RPMI8226 (cell line): ENCODE measurements around the gene RASIP1.
"Not testable (repeated sequence)": the region's sequence is repeated elsewhere in the genome, so short reads cannot be mapped to it uniquely, and the experiment has no call there.

Source experiments
- DNase-seq: peaks from one replicate; pipeline ENCODE4 v3.0.0-alpha.2; 2015

The RASIP1 gene

DNA sequence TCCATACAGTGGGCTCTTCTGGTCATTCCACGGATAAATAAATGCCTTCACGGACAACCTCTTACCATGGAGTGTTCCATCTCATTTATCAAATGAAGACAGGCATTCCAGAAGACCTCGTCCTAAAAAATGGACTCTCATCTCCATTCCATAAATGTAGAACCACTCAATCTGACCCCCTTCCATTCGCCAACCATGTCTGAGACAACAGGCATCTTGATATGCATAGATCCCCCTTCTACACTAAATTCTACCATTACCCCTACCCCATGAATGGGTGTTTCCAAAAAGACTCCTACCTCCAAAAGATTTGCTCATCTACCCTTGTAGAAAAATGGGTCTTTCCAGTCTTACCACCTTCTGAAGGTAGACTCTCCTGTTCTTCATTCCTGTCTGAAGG, 9.0 kb downstream of the RASIP1 start:
- no peak for DNase-seq

DNA sequence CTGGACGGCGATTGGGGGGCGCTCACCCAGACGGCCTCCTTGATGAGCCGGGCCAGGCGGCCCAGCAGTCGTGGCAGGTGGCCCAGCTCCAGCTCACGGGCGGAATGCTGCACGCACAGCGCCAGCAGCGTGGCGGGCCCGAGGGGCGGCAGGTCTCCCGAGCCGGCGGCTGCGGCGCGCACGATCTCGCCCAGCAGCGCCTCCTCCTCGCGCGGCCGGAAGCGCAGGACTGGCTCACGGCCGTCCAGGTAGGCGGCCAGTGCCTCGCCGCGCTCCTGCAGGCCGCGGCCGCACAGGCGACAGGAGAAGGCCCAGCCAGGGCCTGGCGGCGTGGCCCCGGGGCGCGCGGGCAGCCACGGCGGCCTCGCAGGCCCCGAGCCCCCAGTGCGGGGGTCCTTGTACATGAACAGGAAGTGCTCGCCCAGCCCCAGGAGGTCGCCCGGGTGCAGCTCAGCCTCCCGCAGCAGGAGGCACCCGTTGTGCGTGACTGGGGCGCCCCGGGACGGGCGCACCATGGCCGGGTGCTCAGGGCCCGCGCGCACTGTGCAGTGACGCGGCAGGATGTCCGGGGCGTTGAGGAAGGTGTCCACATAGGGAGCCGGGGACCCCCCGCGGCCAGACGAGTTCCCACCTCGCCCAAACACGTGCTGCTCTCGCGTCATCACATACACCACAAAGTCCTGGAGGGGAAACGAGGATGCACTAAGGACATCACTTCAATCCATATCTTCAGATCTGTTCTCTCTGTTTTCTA, 11.3 kb downstream of the RASIP1 start:
- DNase-seq: no peak

DNA sequence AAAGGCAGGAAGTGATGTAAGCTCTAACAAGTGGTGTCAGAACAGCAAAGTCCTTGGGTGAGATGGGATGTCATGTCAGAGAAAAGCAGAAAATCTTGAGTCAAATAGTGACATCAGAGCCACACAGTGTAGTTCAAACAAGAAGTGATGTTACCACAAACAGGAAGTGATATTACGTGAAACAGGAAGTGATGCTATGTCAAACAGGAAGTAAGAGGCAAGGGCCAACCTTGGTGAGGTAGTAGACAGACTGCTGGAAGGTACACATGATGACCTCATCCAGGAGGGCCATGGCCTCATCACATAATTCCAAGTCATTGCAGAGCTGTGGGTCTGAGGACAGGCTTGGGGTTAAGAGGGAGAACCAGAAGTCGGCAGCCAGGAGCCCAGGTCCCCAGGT, 13.9 kb downstream of the RASIP1 start:
- DNase-seq: no peak

DNA sequence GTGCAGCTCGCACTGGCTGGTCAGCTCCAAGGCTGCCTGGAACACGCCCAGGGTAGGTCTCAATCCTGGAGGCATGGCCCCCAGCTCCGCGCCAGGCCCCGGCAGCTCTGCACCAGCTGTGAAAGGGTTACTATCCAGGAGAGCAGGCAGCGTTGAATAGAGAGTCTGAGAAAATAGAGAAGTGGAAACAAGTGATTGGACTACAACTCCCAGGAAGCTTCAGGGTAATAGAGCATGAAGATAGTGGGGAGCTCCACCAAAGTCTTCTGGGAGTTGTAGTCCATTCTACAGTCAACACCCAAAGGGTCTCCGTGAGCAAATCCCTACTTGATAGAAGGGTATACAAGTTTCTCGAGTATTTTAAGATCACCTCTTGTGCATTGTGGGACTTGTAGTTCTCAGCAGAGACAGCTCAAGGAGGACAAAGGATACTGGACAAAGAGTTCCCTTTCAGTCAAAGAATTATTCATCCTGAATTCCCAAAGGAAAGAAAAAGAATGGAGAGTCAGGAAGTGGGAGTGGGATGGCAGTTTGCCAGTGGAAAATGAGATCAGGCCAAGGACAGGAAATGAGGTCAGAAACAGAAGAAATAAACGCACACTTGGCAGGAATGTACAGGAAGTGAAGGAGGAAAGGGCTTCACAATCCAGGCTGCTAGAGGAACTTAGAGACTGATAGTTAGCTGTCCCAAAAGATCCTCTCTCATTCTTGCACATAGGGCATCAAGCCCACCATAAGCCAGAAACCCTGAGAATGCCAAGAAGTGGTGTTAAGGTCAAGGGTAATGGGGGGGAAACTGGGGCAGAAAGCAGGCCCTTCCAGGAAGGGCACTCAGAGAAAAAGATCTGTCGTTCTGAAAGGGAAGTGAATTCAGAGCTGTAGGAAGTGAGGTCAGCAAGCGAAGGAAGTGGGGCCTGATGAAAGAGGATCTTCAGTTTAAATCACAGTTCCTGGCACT, 15.3 kb downstream of the RASIP1 start:
- DNase-seq: peak; percentile 67

DNA sequence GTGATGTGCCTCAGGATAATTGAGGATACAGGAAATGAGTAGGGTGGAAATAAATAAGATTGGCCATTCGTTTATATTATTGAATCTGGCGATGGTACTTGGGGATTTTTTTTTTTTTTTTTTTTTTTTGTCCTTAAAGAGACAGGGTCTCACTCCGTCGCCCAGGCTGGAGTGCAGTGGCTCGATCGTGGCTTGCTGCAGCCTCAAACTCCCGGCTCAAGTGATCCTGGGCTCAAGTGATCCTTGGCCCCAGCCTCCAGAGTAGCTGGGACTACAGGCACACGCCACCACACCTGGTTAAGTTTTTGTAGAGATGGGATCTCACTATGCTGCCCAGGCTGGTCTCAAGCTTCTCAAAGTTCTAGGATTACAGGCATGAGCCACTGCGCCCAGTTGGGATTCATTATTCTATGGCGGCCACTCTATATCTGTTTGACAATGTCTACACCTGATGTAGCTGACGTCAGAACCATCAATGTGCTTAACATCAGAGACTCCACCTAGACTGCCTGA, 18.2 kb downstream of the RASIP1 start:
- no peak for DNase-seq

DNA sequence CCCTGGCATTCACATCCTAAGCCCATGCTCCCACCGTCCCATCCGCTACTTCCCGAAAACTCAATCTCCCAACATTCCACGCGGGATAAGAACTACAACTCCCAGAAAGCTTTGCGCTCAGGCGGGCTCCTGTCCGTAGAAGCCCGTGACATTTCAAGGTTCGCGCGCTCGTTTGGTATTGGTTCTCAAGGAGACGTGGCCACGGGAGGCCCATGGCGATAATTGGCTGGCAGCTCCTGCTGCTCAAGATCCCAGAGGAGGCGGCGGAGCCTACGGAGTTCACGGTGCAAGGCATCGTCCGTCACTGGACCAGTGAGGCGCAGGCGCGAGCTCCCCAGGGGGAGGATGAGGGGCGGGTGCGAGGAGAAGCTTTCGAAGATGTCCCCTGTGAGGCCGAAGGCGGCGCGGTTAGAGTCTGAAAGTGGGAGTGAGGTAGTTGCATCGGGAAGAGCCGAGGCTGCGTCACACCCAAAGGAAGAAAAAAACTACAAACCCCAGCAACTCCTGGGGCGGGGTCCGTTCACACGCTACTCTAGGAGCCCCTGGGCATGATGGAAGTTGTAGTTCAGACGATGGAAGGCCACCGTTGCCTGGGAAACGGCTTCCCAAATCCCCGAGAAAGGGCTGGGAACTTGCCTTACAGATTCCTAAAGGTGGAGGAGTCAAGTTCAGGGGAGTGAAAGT, 19.7 kb downstream of the RASIP1 start:
- peak; percentile 85 for DNase-seq

DNA sequence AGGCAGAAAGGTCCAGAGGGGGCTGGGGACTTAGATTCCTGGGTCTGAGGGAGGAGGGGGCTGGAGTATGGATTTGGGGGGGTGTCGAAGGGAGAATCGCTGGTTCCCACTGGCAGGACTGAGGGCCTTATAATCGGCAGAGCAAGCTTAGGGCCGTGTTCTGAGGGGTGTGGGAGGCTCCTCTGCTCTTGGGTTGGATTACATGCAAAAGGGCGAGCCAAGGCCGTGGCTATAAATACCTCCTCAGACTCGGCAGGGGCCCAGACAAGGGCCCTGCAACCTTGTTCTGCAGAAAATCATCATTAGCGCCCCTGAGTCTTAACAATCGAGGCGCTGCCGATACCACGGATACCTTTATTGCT, 20.2 kb downstream of the RASIP1 start:
- no peak for DNase-seq

DNA sequence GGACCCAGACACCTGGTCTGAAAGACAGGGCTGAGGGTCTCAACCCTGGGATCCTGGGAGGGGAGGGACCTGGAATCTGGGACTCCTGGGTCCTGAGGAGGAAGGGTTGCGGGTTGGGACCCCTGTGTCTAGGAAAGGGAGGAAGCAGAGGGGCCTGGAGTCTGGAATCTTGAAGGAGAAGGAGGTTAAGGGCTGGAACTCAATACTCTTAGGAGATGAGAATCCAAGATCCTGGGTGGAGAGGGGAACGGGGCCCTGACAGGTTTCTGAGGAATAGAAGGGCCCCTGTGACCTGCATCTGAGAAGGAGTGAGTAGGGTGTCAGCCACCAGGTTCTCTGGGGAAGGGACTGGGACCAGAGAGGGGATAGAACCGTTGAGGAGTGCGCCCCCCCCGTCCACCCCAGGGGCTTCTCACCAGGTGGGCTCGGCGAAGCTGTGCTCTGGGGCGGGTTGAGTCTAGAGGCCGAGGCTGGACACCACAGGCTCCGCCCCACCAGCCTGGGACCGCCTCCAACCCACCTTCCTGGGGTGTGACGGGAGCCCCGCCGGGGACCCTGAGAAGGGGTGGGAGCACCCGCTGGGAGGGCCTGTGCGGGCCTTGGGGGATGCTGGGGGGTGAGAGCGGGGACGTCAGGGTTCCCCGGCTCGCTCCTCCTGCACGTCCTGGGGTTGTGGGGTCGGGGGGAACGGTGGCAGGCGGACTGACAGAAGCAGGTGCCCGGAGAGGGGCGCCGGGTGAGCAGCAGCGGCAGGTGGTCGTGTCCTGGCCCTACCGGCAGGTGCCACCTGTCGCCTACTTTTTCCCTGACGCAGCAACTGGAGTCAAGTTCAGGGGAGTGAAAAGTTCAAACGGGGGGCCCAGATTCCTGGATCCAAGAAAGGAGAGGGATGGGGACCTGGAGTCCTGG, 20.9 kb downstream of the RASIP1 start, which contains the start of gene MAMSTR:
Gene MAMSTR (minus strand): TSS at position 463 of the 909 bp plus-strand sequence. CDS start 694 bp downstream, outside the sequence.
- DNase-seq: no peak

DNA sequence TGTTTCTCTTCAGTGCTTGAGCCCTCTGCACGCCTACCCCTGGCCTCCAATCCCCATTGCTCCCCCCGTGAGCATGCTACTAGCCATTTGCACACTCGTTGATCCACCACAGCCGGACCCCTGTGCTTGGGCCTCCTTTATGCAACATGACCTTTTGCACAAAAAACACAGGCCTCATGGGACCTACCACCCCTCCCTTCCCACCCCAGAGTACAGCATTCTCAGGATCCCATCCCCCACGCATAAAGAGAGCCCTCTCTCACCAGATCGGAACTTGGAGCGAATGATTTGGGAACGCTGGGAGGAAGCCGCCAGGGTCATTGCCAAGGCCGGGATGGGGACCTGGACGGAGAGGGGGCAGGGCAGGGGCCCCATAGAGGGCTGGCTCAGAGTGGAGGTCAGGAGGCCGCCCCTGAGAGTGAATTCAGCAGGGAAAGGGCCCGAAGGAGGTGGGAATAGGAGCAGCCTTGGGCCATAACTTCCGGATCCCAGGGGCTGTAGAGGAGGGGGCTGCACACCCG, 21.6 kb downstream of the RASIP1 start:
- no peak for DNase-seq

DNA sequence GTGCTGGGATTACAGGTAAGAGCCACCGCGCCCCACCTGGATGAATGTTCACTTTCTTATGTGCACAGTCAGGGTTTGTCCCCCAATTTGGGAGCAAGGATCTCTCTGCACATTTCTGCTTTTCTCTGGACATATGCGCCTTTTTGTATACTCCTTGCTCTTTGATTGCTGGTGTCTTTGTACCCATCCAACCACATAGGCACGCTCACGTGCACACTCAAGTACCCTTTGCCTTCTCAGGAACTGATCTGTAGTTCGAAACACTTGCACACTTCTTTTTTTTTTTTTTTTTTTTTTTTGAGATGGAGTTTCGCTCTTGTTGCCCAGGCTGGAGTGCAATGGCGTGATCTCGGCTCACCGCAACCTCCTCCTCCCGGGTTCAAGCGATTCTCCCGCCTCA, 22.3 kb downstream of the RASIP1 start:
- not testable (repeated sequence) for DNase-seq

DNA sequence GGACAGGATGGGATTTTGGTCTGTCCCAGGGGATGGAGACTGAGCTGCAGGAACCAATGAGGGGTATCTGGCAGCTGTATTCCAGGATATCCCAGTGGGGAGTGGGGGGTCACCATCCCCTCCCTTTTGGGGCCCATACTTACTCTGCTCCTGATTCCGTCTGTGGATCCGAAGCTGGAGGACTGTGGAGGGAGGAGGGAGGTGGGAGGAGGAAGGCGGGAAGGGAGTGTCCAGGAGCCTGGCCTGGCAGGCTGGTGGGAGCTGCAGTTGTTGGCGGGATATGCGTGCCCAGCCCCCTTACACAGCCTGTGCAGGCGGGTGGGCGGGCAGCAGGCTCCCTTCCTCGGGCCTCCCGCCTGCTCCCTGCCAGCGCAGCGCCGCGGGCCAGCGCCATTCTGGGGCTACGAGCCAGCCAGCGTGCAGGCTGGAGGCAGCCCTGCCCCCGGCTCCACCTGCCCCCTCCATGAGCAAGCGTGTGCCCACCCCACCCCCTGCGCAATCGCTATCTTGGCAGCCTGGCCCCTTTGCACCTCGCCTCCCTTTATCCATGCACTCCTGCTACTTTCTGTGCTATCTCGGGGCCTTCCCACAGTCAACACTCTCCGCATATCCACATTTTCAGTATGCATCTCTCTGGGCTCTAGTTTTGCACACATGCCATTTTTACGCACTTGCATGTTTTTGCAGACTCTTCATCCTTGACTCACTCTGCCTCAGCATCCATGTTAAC, 23.7 kb downstream of the RASIP1 start:
- DNase-seq: no peak

DNA sequence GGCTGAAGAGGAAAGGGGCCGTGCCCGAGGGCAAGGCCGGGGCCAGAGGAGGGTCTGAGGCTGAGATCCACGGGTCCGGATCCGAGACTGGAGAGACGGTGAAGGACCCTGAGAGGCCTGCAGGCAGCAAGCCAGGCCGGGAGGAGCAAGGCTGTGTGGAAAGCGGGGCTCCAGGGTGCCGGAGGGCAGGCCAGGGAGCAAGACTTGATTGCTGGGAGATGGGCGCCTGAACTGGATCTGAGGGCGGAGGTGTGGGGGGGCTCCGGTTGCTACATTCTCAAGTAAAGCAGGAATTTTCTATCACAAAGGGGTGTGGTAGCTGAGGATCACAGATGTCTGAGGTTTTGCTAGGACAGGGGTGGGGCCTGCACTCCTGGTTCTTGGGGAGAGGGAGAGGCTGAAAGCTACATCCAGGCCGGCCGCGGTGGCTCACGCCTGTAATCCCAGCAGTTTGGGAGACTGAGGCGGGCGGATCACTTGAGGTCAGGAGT, 24.7 kb downstream of the RASIP1 start:
- DNase-seq: no peak

DNA sequence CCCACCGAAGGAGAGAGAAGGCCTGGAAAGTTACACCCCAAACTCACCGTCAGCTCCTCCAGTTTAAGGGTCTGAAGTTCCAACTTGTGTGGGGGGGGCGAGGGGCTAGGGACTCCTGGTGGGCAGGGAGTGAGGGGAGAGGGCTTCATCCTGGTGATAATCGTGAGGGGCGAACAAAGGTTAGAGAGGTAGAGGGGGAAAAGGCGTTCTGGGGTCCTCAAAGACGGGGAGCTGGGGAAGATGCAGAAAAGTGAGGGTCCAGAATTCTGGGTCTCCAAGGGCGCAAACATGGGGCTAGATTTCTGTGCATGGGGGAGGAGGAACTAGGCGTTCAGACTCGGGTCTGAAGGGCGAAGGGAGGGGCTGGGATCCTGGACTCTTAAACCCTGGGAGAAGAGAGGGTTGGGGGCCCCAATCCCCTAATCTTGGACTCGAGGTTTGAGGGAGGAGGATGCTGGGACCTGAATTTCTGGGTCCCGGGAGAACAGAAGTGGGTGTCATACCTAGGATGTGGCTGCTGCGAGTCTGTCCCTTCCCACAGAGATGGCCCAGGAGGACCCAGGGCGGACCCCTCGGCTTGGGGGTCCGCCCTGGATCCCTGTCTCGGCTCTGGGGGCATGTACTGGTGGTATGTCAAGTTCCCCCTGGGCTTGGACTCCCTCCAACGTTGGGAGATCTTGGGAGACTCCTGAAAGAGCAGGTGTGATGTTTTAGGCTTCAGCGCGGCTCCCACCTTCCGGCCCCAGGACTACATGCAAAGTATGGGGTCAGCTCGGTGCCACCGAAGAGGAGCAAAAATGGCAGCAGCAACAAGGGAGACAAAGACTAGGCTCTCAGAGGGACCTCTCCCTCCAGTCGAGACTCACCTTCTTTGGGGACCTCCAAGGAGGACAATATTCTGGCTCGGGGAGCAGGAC, 25.4 kb downstream of the RASIP1 start:
- no peak for DNase-seq

DNA sequence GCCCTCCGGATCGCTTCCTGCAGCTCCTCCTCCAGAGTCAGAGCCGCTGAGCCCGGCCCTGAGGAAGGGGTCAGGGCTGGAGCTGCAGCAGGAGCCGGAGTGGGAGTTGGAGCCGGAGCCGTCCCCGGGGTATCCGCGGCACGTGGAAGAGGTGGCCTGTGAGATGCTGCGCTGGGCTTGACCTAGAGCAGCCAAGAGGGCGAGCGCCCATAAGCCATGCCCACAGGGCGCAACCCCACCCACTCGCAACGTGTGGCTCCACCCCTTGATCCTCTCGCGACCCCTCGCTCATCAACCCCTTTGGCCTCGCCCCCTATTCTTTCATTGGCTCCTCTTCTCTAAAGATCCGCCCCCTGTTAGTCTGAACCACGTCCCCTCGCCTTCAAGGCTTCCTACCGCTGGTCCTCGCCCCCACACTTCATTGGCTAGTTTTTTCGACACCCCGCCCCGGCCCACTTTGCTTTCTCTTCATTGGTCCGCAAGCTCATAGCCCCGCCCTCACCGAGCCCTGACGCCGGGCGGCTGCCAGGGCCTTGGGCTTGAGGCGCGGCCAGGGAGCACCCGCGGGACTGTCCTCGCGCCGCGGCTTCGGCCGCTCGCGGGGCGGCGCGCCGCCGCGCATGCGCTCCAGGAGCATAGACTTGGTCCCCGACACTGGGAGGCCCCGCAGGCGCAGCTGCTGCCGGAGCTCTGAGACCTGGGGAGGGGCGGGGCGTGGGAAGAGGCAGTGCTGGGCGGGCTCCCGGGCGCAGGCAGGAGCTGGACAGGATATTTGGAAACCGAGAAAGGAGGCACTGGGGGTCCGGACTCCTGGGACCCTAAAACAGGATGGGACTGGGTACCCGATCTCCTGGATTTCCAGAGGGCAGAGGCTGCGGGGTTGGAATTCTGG, 26.3 kb downstream of the RASIP1 start:
- DNase-seq: peak; percentile 97

DNA sequence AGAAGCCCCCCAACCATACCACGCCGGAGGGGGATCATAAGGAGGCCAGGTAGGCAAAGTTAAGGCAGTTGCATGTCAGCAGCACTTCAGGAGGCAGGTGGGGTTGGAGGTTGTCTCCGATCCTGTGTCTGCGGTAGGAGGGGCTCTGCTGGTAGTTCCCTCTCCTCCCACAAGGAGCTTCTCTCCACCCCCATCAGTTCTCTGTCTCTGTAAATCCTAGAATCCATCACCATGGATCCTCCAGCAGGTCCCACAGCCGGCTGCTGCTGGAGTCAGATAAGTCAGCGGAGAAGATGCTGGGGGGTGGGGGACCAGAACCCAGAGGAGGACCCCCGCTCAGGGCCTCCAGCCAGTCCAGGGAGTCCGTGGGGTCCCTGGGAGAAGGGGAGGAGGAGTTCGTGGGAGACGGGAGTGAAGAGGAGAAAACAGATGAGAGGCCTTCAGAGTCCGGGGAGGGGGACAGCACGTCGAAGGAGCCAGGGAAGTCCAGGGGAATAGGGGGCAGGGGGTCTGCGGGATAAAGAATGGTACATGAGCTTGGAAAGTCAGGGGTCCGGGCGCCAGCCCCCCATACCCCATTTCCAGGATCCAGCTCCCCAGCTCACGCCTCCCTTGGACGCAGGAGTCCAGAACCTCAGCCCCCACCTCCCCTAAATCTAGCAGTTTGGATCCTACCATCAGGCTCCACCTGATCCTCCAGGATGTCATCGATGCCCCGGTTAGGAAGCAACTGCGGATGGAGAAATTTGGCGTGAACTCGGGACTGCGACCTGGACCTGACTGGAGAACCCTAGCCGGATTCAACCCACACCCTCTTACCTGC, 27.2 kb downstream of the RASIP1 start:
- DNase-seq: no peak

DNA sequence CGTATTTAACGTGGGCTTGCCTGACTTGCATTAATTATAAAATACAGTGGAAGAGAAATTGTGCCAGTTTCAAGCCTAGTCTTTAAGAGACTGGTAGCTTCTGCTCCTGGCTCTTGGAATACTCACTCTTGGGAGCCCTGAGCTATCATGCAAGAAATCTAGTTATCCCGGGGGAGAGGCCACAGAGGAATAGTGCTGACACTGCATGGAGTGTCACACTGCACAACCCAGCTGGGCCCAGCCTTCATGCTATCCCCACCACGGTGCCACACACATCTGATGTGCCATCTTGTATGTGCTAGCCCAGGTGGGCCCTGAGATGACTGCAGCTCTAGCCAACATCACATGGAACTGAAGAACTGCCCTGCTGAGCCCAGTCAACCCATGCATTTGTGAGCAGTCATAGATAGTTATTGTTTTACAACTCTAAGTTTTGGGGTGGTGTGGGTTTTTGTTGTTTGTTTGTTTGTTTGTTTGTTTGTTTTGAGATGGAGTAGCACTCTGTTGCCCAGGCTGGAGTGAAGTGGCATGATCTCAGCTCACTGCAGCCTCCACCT, 29.2 kb downstream of the RASIP1 start:
- DNase-seq: no peak

DNA sequence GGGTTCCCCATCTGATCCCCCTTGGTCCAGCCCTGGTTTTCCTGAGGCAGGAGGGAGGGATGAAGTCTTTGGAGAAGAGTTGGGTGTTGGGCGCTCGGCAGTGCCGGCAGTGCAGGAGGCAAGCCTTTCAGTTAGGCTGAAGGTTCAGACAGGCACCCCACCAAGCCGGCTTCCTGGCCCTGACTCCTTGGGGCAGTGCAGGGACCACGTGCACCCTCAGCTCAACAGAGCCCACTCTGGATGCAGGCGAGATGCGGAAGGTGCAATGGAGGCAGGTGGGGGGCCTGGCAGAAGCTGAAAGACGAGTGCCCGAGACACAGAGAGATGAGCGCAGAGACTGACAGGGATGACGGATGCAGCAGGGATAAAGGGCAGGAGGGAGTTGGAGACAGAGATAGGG, 31.9 kb downstream of the RASIP1 start:
- no peak for DNase-seq
